Fibroblast of mammary gland (primary cell): ENCODE results near the gene RAB6B.

ENCODE experiments used
- DNase-seq: peaks from one replicate; pipeline ENCODE4 v3.0.0-alpha.2; 2010; ENCODE audit warnings: low read depth
- H3K4me3 ChIP-seq: 2 replicates; pipeline ENCODE4 v1.5.1; 2011; ENCODE audit warnings: low read depth, mild to moderate bottlenecking, low read length, moderate library complexity; ENCODE audit not compliant: control insufficient read depth
- TF ChIP-seq, protein P1 (sequence below): conservative IDR thresholded peaks from 2 replicates; pipeline ENCODE4 v1.5.1; 2011; ENCODE audit warnings: low read depth, low read length, inconsistent platforms; ENCODE audit not compliant: control insufficient read depth, insufficient read depth

The RAB6B gene

GRCh38 chr3:133853925-133854227 lies 41.8 kb downstream of the RAB6B start:
- DNase-seq = peak; percentile 55
- TF ChIP-seq, protein P1, sequence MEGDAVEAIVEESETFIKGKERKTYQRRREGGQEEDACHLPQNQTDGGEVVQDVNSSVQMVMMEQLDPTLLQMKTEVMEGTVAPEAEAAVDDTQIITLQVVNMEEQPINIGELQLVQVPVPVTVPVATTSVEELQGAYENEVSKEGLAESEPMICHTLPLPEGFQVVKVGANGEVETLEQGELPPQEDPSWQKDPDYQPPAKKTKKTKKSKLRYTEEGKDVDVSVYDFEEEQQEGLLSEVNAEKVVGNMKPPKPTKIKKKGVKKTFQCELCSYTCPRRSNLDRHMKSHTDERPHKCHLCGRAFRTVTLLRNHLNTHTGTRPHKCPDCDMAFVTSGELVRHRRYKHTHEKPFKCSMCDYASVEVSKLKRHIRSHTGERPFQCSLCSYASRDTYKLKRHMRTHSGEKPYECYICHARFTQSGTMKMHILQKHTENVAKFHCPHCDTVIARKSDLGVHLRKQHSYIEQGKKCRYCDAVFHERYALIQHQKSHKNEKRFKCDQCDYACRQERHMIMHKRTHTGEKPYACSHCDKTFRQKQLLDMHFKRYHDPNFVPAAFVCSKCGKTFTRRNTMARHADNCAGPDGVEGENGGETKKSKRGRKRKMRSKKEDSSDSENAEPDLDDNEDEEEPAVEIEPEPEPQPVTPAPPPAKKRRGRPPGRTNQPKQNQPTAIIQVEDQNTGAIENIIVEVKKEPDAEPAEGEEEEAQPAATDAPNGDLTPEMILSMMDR = no peak
- H3K4me3 ChIP-seq = no peak overlapping the region

GRCh38 chr3:133853063-133853924 lies 42.4 kb downstream of the RAB6B start:
- TF ChIP-seq, protein P1 = no peak
- no peak for DNase-seq
- H3K4me3 ChIP-seq = no peak overlapping the region

GRCh38 chr3:133851931-133852330 lies 43.8 kb downstream of the RAB6B start:
- TF ChIP-seq, protein P1 = no peak
- no peak for DNase-seq
- no peak overlapping the region for H3K4me3 ChIP-seq

DNA sequence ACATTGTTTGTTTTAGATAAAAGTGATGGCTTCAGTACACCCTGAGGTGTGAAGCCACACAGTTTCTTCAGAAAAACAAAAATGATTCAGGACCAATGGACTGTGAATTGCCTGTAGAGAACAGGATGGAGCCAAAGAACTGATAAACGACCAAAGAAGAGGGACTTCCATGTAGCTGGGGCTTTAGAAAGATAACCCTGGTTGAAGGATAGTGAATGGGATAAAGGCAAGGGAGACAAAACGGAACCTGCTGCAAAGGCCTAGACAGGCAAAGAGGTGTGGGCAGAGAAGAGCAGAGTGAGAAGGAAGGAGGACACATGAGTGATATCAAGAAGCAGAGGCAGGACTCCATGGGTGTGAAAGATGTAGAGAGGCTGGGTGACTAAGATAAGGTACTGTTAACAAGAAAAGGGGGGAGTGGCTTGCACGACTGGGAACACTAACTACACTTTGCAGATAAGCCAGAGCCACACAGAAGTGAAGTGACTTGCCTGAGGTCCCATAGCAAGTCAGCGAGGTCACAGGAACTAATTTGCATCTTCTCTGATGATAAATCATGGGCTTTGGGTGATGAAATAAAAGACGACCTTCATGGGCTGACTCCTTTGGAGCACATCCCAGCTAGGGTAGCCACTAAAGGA lies 44.3 kb downstream of the RAB6B start:
- TF ChIP-seq, protein P1 = no peak
- no peak overlapping the region for H3K4me3 ChIP-seq
- no peak for DNase-seq

DNA sequence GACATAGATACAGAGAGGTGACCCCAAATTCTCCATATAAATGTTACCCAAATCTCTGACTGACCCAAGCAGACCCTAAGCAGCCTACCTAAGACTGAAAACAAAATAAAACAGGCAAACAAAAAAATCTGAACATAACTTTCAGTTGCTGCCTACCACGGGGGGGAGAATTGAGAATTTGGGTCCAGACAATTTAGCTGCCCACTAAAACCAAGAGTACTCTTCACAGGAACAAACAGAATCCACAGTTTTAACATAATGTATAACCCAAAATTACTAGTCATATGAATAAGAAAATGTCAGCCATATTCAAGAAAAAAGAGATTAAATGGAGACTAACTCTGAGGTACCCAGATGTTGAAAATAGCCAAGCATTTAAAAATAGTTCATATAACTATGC lies 45.6 kb downstream of the RAB6B start:
- no peak for DNase-seq
- H3K4me3 ChIP-seq = no peak overlapping the region
- TF ChIP-seq, protein P1 = no peak

DNA sequence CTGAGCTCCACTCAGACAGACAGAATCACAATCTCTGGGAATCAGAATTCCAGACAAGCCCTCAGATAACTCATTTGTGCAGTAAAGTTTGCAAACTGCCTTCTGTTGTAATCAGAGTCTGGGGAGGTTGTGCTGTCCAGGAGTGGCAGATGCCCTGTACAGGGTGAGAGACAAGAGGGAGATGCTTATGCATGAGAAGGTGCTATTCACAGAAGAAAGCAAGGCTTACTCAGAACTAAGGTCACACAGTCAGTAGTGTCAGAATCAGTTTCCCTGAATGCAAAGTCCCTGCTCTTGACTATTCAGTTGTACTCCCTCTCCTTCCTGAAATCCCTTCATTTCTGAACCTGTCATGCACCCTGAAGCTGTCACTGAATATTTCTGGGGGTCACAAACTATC lies 46.3 kb downstream of the RAB6B start:
- DNase-seq = peak; percentile 12
- H3K4me3 ChIP-seq = no peak overlapping the region
- TF ChIP-seq, protein P1 = no peak
